ENCODE measurements around the gene INCENP.
"Not testable (repeated sequence)": the region's sequence is repeated elsewhere in the genome, so short reads cannot be mapped to it uniquely, and the experiment has no call there.

INCENP gene

DNA sequence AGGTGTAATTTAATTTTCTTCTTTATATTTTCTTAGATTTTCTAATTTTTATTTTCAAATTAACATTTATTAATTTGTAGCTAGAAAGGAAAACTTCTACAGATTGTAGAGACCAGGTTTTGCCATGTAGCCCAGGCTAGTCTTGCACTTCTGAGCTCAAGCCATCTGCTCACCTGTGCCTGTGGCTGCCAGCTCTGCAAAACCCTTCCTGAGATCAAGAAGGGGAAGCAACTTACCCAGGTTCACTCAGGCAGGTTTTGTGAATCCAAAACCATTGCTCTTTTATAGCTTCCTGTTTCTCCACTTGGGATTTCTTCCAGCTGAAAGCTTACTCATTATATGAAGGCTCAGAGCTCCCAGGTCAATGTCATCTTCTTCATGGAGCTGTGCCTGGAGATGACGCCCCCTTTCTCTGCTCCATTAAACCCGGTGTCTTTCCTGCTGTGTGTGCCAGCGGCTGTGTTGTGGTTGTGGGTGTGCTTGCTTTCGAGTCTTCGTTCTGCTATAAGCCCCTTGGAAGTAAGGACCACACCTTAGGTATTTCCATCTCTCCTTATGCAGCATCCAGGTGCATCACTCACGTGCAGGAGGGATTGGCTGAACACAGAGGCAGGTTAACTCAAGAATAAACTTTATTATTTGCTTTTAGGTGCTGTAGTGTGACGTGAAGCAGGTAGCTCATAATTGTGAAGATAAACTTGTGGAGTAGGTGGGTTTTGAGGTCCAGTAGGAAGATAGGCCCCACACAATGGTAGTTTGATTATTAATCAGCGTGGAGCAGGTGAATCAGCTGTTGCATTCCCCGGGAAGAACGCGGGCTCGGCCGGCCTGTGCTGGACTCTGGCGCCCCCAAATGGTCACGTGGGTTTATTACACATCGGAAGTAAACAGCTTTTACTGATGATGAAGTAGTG is 42.2 kb upstream of the INCENP start:
- ATAC-seq (ENCODE audit: insufficient read depth, low read depth) (peak; percentile 66), DNase-seq (peak; percentile 66)
- Histone ChIP-seq H3K4me2 (ENCODE audit: insufficient read depth, low read length) (no peak overlapping the region), H3K9ac (ENCODE audit: low read depth, low read length) (no peak overlapping the region), H3K36me3 (ENCODE audit: insufficient read depth, low read length) (no peaks in the 10 kb centered on the region), H3K79me2 (ENCODE audit: insufficient read depth, low read length) (no peaks in the 10 kb centered on the region), H3K4me1 (ENCODE audit: insufficient read depth, low read length) (0 out of 2 replicates have a peak, but pooled peaks cover 4% of the 10 kb centered on the region), H3K27ac (ENCODE audit: low read length) (no peak overlapping the region), H3K4me3 (ENCODE audit: low read depth in 1 of 2, low read length in 2 of 2) (no peak overlapping the region), H4K20me1 (ENCODE audit: insufficient read depth, low read length) (no peaks in the 10 kb centered on the region), H3K9me3 (ENCODE audit: insufficient read depth, low read length, severe bottlenecking) (no peaks in the 10 kb centered on the region), H2AFZ (ENCODE audit: low read depth, low read length) (0 out of 2 replicates have a peak overlapping the region, but pooled peaks have one; percentile 9), H3K27me3 (ENCODE audit: insufficient read depth, low read length, poor library complexity) (peaks cover 4% of the 10 kb centered on the region)
- TF ChIP-seq EZH2 (IDR thresholded peaks at IDR 0.05; ENCODE audit: borderline replicate concordance, low read depth, low read length, severe bottlenecking) (no peak), CTCF (IDR thresholded peaks at IDR 0.05; ENCODE audit: borderline replicate concordance, extremely low read depth, low read length, poor library complexity, severe bottlenecking) (peak; percentile 88)

DNA sequence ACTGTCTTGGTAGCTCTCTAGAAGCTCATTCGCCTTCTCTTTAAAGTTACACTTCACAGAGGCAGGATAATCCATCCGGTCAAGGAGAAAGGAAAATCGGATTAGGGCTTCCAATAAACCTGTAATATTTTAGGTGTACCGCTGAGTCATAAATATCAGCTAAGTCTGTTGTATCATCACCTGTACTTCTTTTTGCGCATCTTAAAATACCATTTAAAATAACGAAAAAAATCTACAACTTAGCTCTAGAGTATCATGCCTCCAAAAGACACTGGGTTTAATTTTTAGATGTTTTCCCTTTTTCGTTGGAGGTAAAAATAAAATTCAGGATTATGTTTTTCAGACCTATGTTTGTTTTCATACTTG is 41.5 kb upstream of the INCENP start:
- Histone ChIP-seq H3K4me1 (ENCODE audit: insufficient read depth, low read length) (0 out of 2 replicates have a peak, but pooled peaks cover 4% of the 10 kb centered on the region), H3K4me2 (ENCODE audit: insufficient read depth, low read length) (no peak overlapping the region), H3K9me3 (ENCODE audit: insufficient read depth, low read length, severe bottlenecking) (no peaks in the 10 kb centered on the region), H3K27ac (ENCODE audit: low read length) (no peak overlapping the region), H3K4me3 (ENCODE audit: low read depth in 1 of 2, low read length in 2 of 2) (no peak overlapping the region), H4K20me1 (ENCODE audit: insufficient read depth, low read length) (no peaks in the 10 kb centered on the region), H3K9ac (ENCODE audit: low read depth, low read length) (no peak overlapping the region), H3K36me3 (ENCODE audit: insufficient read depth, low read length) (no peaks in the 10 kb centered on the region), H3K79me2 (ENCODE audit: insufficient read depth, low read length) (no peaks in the 10 kb centered on the region), H2AFZ (ENCODE audit: low read depth, low read length) (no peak overlapping the region; the same call in 1 of the 2 replicates), H3K27me3 (ENCODE audit: insufficient read depth, low read length, poor library complexity) (peaks cover 4% of the 10 kb centered on the region)
- DNase-seq, result no peak
- ATAC-seq (ENCODE audit: insufficient read depth, low read depth), result no peak
- TF ChIP-seq EZH2 (IDR thresholded peaks at IDR 0.05; ENCODE audit: borderline replicate concordance, low read depth, low read length, severe bottlenecking) (no peak), CTCF (IDR thresholded peaks at IDR 0.05; ENCODE audit: borderline replicate concordance, extremely low read depth, low read length, poor library complexity, severe bottlenecking) (no peak)

GRCh38 chr11:62084801-62085200 is 39.0 kb upstream of the INCENP start:
- H3K4me1 ChIP-seq (ENCODE audit: insufficient read depth, low read length); H3K36me3 ChIP-seq (ENCODE audit: insufficient read depth, low read length); H3K27me3 ChIP-seq (ENCODE audit: insufficient read depth, low read length, poor library complexity); H4K20me1 ChIP-seq (ENCODE audit: insufficient read depth, low read length); H3K9ac ChIP-seq (ENCODE audit: low read depth, low read length); H3K79me2 ChIP-seq (ENCODE audit: insufficient read depth, low read length); H3K4me2 ChIP-seq (ENCODE audit: insufficient read depth, low read length); ATAC-seq (ENCODE audit: insufficient read depth, low read depth); DNase-seq; H3K4me3 ChIP-seq (ENCODE audit: low read depth in 1 of 2, low read length in 2 of 2); H3K27ac ChIP-seq (ENCODE audit: low read length); H2AFZ ChIP-seq (ENCODE audit: low read depth, low read length): not testable (repeated sequence)
- peaks cover 10% of the 10 kb centered on the region for H3K9me3 ChIP-seq (ENCODE audit: insufficient read depth, low read length, severe bottlenecking)

- H3K9me3 ChIP-seq (ENCODE audit: insufficient read depth, low read length, severe bottlenecking), result peaks cover 15% of the 10 kb centered on the region
- no peak overlapping the region for H3K27ac ChIP-seq (ENCODE audit: low read length)
- no peaks in the 10 kb centered on the region for H3K4me1 ChIP-seq (ENCODE audit: insufficient read depth, low read length)
- ATAC-seq (ENCODE audit: insufficient read depth, low read depth) (no peak), DNase-seq (no peak)
- no peaks in the 10 kb centered on the region for H3K36me3 ChIP-seq (ENCODE audit: insufficient read depth, low read length)
- no peak overlapping the region for H3K4me2 ChIP-seq (ENCODE audit: insufficient read depth, low read length)
- H2AFZ ChIP-seq (ENCODE audit: low read depth, low read length), result no peak overlapping the region
- no peaks in the 10 kb centered on the region for H3K79me2 ChIP-seq (ENCODE audit: insufficient read depth, low read length)
- H3K9ac ChIP-seq (ENCODE audit: low read depth, low read length), result no peak overlapping the region
- no peak overlapping the region for H3K4me3 ChIP-seq (ENCODE audit: low read depth in 1 of 2, low read length in 2 of 2)
- TF ChIP-seq EZH2 (IDR thresholded peaks at IDR 0.05; ENCODE audit: borderline replicate concordance, low read depth, low read length, severe bottlenecking) (no peak), CTCF (IDR thresholded peaks at IDR 0.05; ENCODE audit: borderline replicate concordance, extremely low read depth, low read length, poor library complexity, severe bottlenecking) (no peak)
- H3K27me3 ChIP-seq (ENCODE audit: insufficient read depth, low read length, poor library complexity), result no peaks in the 10 kb centered on the region
- no peaks in the 10 kb centered on the region for H4K20me1 ChIP-seq (ENCODE audit: insufficient read depth, low read length)
Measured at GRCh38 chr11:62087694-62088093, 36.1 kb upstream of the INCENP start.
